K562 (cell line): ENCODE data around the gene GDNF. TPM values are rescaled to one million over a fixed set of nuclear protein-coding genes. Genes with fewer than 3 reads are reported as not detected.

ENCODE experiments used
- ATAC-seq: fragments of 200-7000 bp; cut with Tn5 transposase; 3 replicates; pipeline ENCODE4 v1.9.1; 2020; ENCODE audit warnings: moderate library complexity
- BruUV-seq: library from RNA; stranded (reverse); fragments of 400-500 nt; replicated peaks from 2 replicates; lab custom pipeline; 2021; lab: Mats Ljungman, UMichigan
- CTCF ChIA-PET: fragments of 300-600 bp; formaldehyde crosslinking; extraction: SDS; loops from one replicate; lab custom pipeline; 2021; ENCODE audit warnings: low intra/inter-chr PET ratio; lab: Yijun Ruan, JAX
- POLR2A ChIA-PET: fragments of 300-600, 350-650 bp; sonication (Branson Sonifier 250); formaldehyde crosslinking; extraction: SDS; loops from one replicate; lab custom pipeline; 2021; ENCODE audit warnings: antibody characterized with exemption, inconsistent platforms; lab: Yijun Ruan, JAX
- DNase-seq, 4 experiments: peaks; one replicate each; pipeline versions ENCODE4 v3.0.0 to v3.0.0-alpha.2; 2011 to 2018; ENCODE audit warnings: low spot score in 3 of 4, mixed read lengths in 3 of 4; ENCODE audit errors: extremely low read depth in 1 of 4
- FAIRE-seq: peaks from 2 replicates; lab custom pipeline; 2011; peaks lifted over from hg19 to GRCh38; lab: Jason Lieb, UNC
- H2AFZ ChIP-seq: 2 replicates; pipeline ENCODE4 v1.6.0; 2011; ENCODE audit warnings: low read depth, low read length, control low read depth, inconsistent platforms
- H3K27ac ChIP-seq: fragments of 200-600 bp; 3 replicates; pipeline ENCODE4 v1.8.0; 2011; ENCODE audit warnings: low read depth, mild to moderate bottlenecking, control low read depth, inconsistent platforms, low read length, moderate library complexity, mixed read lengths; ENCODE audit errors: extremely low read depth
- H3K27me3 ChIP-seq, 2 experiments: fragments of 300-600 bp in 1 of 2; 2 replicates in 1 of 2; 3 replicates in 1 of 2; pipeline versions ENCODE4 v1.6.0 to v1.8.0; 2011; ENCODE audit warnings: inconsistent platforms in 2 of 2, low read length in 2 of 2, mild to moderate bottlenecking in 1 of 2, mixed read lengths in 1 of 2, moderate library complexity in 1 of 2; ENCODE audit not compliant: control insufficient read depth in 2 of 2, insufficient read depth in 2 of 2
- H3K36me3 ChIP-seq: fragments of 300-600 bp; 3 replicates; pipeline ENCODE4 v1.8.0; 2011; ENCODE audit warnings: mild to moderate bottlenecking, low read length, inconsistent platforms; ENCODE audit not compliant: control insufficient read depth, insufficient read depth
- H3K4me1 ChIP-seq, 2 experiments: fragments of 200-600 bp in 1 of 2; replicated peaks in 1 of 2; 2 replicates in 1 of 2; 3 replicates in 1 of 2; pipeline versions ENCODE4 v1.5.1 to v1.8.0; 2011; ENCODE audit warnings: inconsistent platforms in 2 of 2, low read length in 2 of 2, mild to moderate bottlenecking in 1 of 2, mixed read lengths in 1 of 2, moderate library complexity in 1 of 2; ENCODE audit not compliant: control insufficient read depth in 2 of 2, insufficient read depth in 2 of 2
- H3K4me2 ChIP-seq: 2 replicates; pipeline ENCODE4 v1.6.1; 2011; ENCODE audit warnings: low read length, control low read depth, inconsistent platforms, mixed read lengths; ENCODE audit not compliant: insufficient read depth
- H3K4me3 ChIP-seq: fragments of 200-600 bp; sonication (generic), shearing (Covaris generic); 2 replicates; pipeline ENCODE4 v1.5.1; 2016; ENCODE audit warnings: control low read depth, inconsistent platforms
- H3K79me2 ChIP-seq: fragments of 200-600 bp; 3 replicates; pipeline ENCODE4 v1.8.0; 2011; ENCODE audit warnings: low read length, inconsistent platforms; ENCODE audit not compliant: control insufficient read depth, insufficient read depth
- H3K9ac ChIP-seq, 2 experiments: 2 replicates each; pipeline versions ENCODE4 v1.6.0 to v1.6.1; 2011; ENCODE audit warnings: low read depth in 2 of 2, low read length in 2 of 2, control low read depth in 1 of 2, inconsistent platforms in 1 of 2, mild to moderate bottlenecking in 1 of 2, mixed read lengths in 1 of 2; ENCODE audit not compliant: insufficient read depth in 1 of 2
- H3K9me1 ChIP-seq: one replicate; pipeline ENCODE4 v1.6.0; 2011; ENCODE audit warnings: inconsistent platforms, mild to moderate bottlenecking, low read length, moderate library complexity; ENCODE audit not compliant: control insufficient read depth, insufficient read depth
- H3K9me3 ChIP-seq: replicated peaks from 2 replicates; pipeline ENCODE4 v1.5.1; 2011; ENCODE audit warnings: low read depth, low read length, inconsistent platforms; ENCODE audit not compliant: control insufficient read depth, insufficient read depth
- H4K20me1 ChIP-seq: replicated peaks from 2 replicates; pipeline ENCODE4 v1.6.1; 2011; ENCODE audit warnings: low read length, inconsistent platforms, mixed read lengths; ENCODE audit not compliant: control insufficient read depth, insufficient read depth
- ARID3A ChIP-seq: IDR thresholded peaks from 2 replicates; pipeline ENCODE4 v1.6.1; 2012; ENCODE audit warnings: low read depth, low read length, improper control_type of control experiment, borderline replicate concordance
- BHLHE40 ChIP-seq: IDR thresholded peaks from 2 replicates; pipeline ENCODE4 v1.6.1; 2011; ENCODE audit warnings: low read length, improper control_type of control experiment
- CBX1 ChIP-seq: sonication (generic); IDR thresholded peaks from 2 replicates; pipeline ENCODE4 v1.6.1; 2016; ENCODE audit warnings: antibody characterized with exemption, low read depth, mild to moderate bottlenecking
- JUND ChIP-seq, 2 experiments: IDR thresholded peaks; 2 replicates in 1 of 2; 3 replicates in 1 of 2; pipeline ENCODE4 v1.6.1; 2011; ENCODE audit warnings: borderline replicate concordance in 2 of 2, low read depth in 2 of 2, low read length in 2 of 2, improper control_type of control experiment in 1 of 2, missing biosample characterization in 1 of 2, missing genetic modification characterization in 1 of 2, missing genetic modification reagents in 1 of 2
- NBN ChIP-seq: fragments of 450-650 bp; IDR thresholded peaks from 2 replicates; pipeline ENCODE4 v1.6.1; 2016; ENCODE audit warnings: low read depth, mild to moderate bottlenecking
- RNF219 ChIP-seq: fragments of 250-450 bp; sonication (Bioruptor Pico); IDR thresholded peaks from 2 replicates; pipeline ENCODE4 v1.5.0; 2022; ENCODE audit warnings: mild to moderate bottlenecking
- ZBTB8A ChIP-seq: fragments of 450-650 bp; IDR thresholded peaks from 2 replicates; pipeline ENCODE4 v1.6.1; 2018; ENCODE audit warnings: mild to moderate bottlenecking, moderate library complexity; ENCODE audit not compliant: partially characterized antibody
- ZNF165 ChIP-seq: fragments of 250-450 bp; sonication (Bioruptor Pico); IDR thresholded peaks from 2 replicates; pipeline ENCODE4 v1.4.0; 2020; ENCODE audit warnings: borderline replicate concordance
- ZNF445 ChIP-seq: fragments of 250-450 bp; sonication (Bioruptor Pico); IDR thresholded peaks from 2 replicates; pipeline ENCODE4 v1.4.0; 2020; ENCODE audit warnings: low read depth, mild to moderate bottlenecking, moderate library complexity
- ZNF764 ChIP-seq: fragments of 250-450 bp; sonication (Bioruptor Pico); IDR thresholded peaks from 2 replicates; pipeline ENCODE4 v1.4.0; 2020; ENCODE audit warnings: low read depth, mild to moderate bottlenecking, moderate library complexity
- ZNF830 ChIP-seq: fragments of 250-450 bp; sonication (Bioruptor Pico); IDR thresholded peaks from 2 replicates; pipeline ENCODE4 v1.5.0; 2021; ENCODE audit warnings: mild to moderate bottlenecking
- ZSCAN32 ChIP-seq: fragments of 450-650 bp; formaldehyde crosslinking; IDR thresholded peaks from 2 replicates; pipeline ENCODE4 v1.4.0; 2020; ENCODE audit warnings: mild to moderate bottlenecking, moderate library complexity
- WGBS: fragments of 100-300 bp; shearing (Covaris generic); methylation state at CpG from one replicate; pipeline ENCODE4 v1.1.6; 2016; ENCODE audit warnings: low coverage, mixed read lengths; ENCODE audit not compliant: insufficient coverage; ENCODE audit errors: missing lambda C conversion rate; 5-methylcytosine and 5-hydroxymethylcytosine counted together
- in situ Hi-C: fragments of 300-500 bp; cut with MboI; formaldehyde crosslinking; loops from 4 replicates; pipeline ENCODE4 v1.15.0; 2018; ENCODE audit warnings: inconsistent platforms, mixed read lengths
- intact Hi-C: fragments of 100-400 bp; cut with micrococcal nuclease; formaldehyde crosslinking; loops from 2 replicates; pipeline ENCODE4 v1.14.2; 2022
- polyA plus RNA-seq, 8 experiments: library from polyadenylated mRNA; depleted of rRNA in 4 of 8; stranded (reverse) in 5 of 8; unstranded in 3 of 8; fragments of >200 nt; fragmentation: Nextera tagmentation in 2 of 8; fragmentation: Illumina TruSeq in 1 of 8; extraction: Ambion mirVana in 2 of 8; extraction: Trizol in 1 of 8; gene quantifications; 2 replicates each; pipeline versions ENCODE4 v1.2.1 to v1.2.3, GENCODE V29; 2011 to 2014; ENCODE audit warnings: inconsistent platforms in 1 of 8, missing spikeins in 1 of 8
- total RNA-seq, 7 experiments: library from RNA; depleted of rRNA in 6 of 7; stranded (reverse); fragments of >200 nt in 6 of 7; fragmentation: Illumina TruSeq in 2 of 7; extraction: Trizol in 2 of 7; gene quantifications; 2 replicates each; pipeline versions ENCODE4 v1.2.1 to v1.2.3, GENCODE V29; 2011 to 2021; ENCODE audit warnings: low replicate concordance in 1 of 7

The GDNF gene
- total and polyA plus RNA-seq, 9 of the 15 experiments (the other 6 are each of a cell fraction or from before 2014, with no cell fraction given), result not detected

DNA sequence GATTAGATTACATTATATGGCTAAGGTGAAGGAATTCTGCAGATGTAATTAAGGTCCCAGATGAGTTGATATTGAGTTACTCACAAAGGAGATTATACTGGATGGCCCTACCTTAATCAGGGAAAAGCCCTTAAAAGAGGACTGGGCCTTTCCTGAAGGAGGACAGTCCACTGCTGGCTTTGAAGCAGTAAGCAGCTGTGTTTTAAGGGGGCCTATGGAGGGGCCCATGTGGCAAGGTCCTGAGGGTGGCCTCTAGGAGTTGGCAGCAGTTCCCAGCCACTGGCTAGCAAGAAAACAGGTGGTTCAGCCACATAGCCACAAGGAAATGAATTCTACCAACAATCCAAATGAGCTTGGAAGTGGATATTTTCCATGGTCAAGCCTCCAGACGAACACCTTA, 36.4 kb upstream of the GDNF start:
- no peaks in the 10 kb centered on the region for H3K36me3 ChIP-seq
- H3K27me3 ChIP-seq, result no peaks in the 10 kb centered on the region
- no peak overlapping the region for H3K9ac ChIP-seq
- H3K27ac ChIP-seq, result no peak overlapping the region
- in situ Hi-C loops (no loop called here), intact Hi-C loops (no loop called here)
- DNase-seq (no peak), ATAC-seq (no peak)
- H3K9me1 ChIP-seq, result no peaks in the 10 kb centered on the region
- H3K4me2 ChIP-seq, result no peak overlapping the region
- 0% methylated on average over 1 of the region's 1 CpG for WGBS
- BruUV-seq, result no TSS peak
- H3K4me3 ChIP-seq, result no peak overlapping the region
- no peaks in the 10 kb centered on the region for H3K9me3 ChIP-seq
- TF ChIP-seq NBN, result no peak
- no peak for TF ChIP-seq ZNF764
- TF ChIP-seq ZBTB8A, result no peak
- no peak for TF ChIP-seq ARID3A
- no peak for TF ChIP-seq RNF219 (CRISPR knock-in tag)
- no peak for TF ChIP-seq ZNF165
- TF ChIP-seq ZNF445 (CRISPR knock-in tag), result no peak
- no peak for TF ChIP-seq ZSCAN32 (CRISPR knock-in tag)
- no peak for TF ChIP-seq CBX1
- no peak for TF ChIP-seq JUND (IDR thresholded peaks at IDR 0.05; ENCODE audit: borderline replicate concordance, low read depth, low read length)
- no peak for TF ChIP-seq JUND (tag; IDR thresholded peaks at IDR 0.05; ENCODE audit: borderline replicate concordance, low read depth, low read length)
- TF ChIP-seq BHLHE40, result no peak
- no peak for TF ChIP-seq ZNF830 (CRISPR knock-in tag)
- TF ChIP-seq, all 486 proteins: peak for 0
- no peak overlapping the region for H2AFZ ChIP-seq
- ChIA-PET POLR2A (no interaction called here), CTCF (no interaction called here)
- H3K4me1 ChIP-seq, result no peaks in the 10 kb centered on the region
- no peaks in the 10 kb centered on the region for H3K79me2 ChIP-seq
- no peaks in the 10 kb centered on the region for H4K20me1 ChIP-seq
- FAIRE-seq, result no peak
